Panc1 (cell line): ENCODE data around the gene CCDC8. TPM values are rescaled to one million over a fixed set of nuclear protein-coding genes. Genes with fewer than 3 reads are reported as not detected.

Experiments
- ATAC-seq: fragments of 200-7000 bp; cut with Tn5 transposase; 2 replicates; pipeline ENCODE4 v1.9.1; 2020; ENCODE audit warnings: mild to moderate bottlenecking, moderate library complexity
- BruUV-seq: library from RNA; stranded (reverse); fragments of 400-500 nt; replicated peaks from 2 replicates; lab custom pipeline; 2021; lab: Mats Ljungman, UMichigan
- CTCF ChIA-PET: fragments of 300-600 bp; sonication (Branson Sonifier 250); formaldehyde crosslinking; loops from one replicate; lab custom pipeline; 2022; ENCODE audit warnings: antibody characterized with exemption; lab: Charles Lee
- POLR2A ChIA-PET: fragments of 300-600 bp; sonication (Branson Sonifier 250); formaldehyde crosslinking; loops from one replicate; lab custom pipeline; 2022; ENCODE audit warnings: antibody characterized with exemption; lab: Charles Lee
- DNase-seq: peaks from one replicate; pipeline ENCODE4 v3.0.0-alpha.2; 2010; ENCODE audit warnings: low read depth, low spot score
- H3K27ac ChIP-seq: 2 replicates; pipeline ENCODE4 v1.5.1; 2011; ENCODE audit warnings: mild to moderate bottlenecking, low read length, inconsistent platforms
- H3K27me3 ChIP-seq: fragments of 200-500 bp; sonication (Bioruptor generic); 2 replicates; pipeline ENCODE4 v1.6.0; 2014; ENCODE audit warnings: low read length, inconsistent platforms; ENCODE audit not compliant: control insufficient read depth, insufficient read depth
- H3K36me3 ChIP-seq: fragments of 200-500 bp; sonication (Bioruptor generic); 2 replicates; pipeline ENCODE4 v1.5.1; 2014; ENCODE audit warnings: inconsistent platforms, mild to moderate bottlenecking, low read length, moderate library complexity; ENCODE audit not compliant: control insufficient read depth, insufficient read depth
- H3K4me1 ChIP-seq: 2 replicates; pipeline ENCODE4 v1.5.1; 2011; ENCODE audit warnings: inconsistent platforms, mild to moderate bottlenecking, low read length, moderate library complexity; ENCODE audit not compliant: control insufficient read depth, insufficient read depth
- H3K4me3 ChIP-seq, 2 experiments: 2 replicates each; pipeline ENCODE4 v1.5.1; 2011 to 2012; ENCODE audit warnings: low read depth in 2 of 2, low read length in 2 of 2, mild to moderate bottlenecking in 2 of 2, inconsistent platforms in 1 of 2, moderate library complexity in 1 of 2
- H3K9me3 ChIP-seq: fragments of 200-500 bp; sonication (Bioruptor generic); 2 replicates; pipeline ENCODE4 v1.5.1; 2014; ENCODE audit warnings: low read depth, mild to moderate bottlenecking, inconsistent platforms, low read length, moderate library complexity; ENCODE audit not compliant: control insufficient read depth, insufficient read depth
- CTCF ChIP-seq: fragments of 450-650 bp; IDR thresholded peaks from 2 replicates; pipeline ENCODE4 v1.5.1; 2017; ENCODE audit warnings: mild to moderate bottlenecking
- POLR2AphosphoS5 ChIP-seq: IDR thresholded peaks from 2 replicates; pipeline ENCODE4 v1.6.1; 2012; ENCODE audit warnings: mild to moderate bottlenecking, low read depth, low read length, moderate library complexity
- SIN3A ChIP-seq: IDR thresholded peaks from 2 replicates; pipeline ENCODE4 v1.6.1; 2012; ENCODE audit warnings: low read depth, mild to moderate bottlenecking, low read length, moderate library complexity, borderline replicate concordance; ENCODE audit not compliant: insufficient read depth
- TCF7L2 ChIP-seq: IDR thresholded peaks from 2 replicates; pipeline ENCODE4 v1.6.1; 2011; ENCODE audit warnings: mild to moderate bottlenecking, low read depth, low read length, inconsistent platforms
- in situ Hi-C: cut with HindIII; loops from 2 replicates; pipeline ENCODE4 v1.10.0; 2016; ENCODE audit warnings: low sequenced_read_pairs, low pct_unique_long_range_greater_than_20kb
- intact Hi-C: fragments of 100-400 bp; cut with micrococcal nuclease; formaldehyde crosslinking; loops from one replicate; pipeline ENCODE4 v1.10.0; 2022; ENCODE audit not compliant: unreplicated experiment
- total RNA-seq: library from RNA; stranded (reverse); gene quantifications from one replicate; pipeline ENCODE4 v1.2.1, GENCODE V29; 2021; ENCODE audit not compliant: unreplicated experiment
- TF ChIP-seq, protein P1 (sequence below), 2 experiments: IDR thresholded peaks; 2 replicates each; pipeline ENCODE4 v1.6.1; 2011 to 2012; ENCODE audit warnings: low read depth in 2 of 2, control low read depth in 1 of 2, low read length in 1 of 2, mild to moderate bottlenecking in 1 of 2, moderate library complexity in 1 of 2; ENCODE audit not compliant: insufficient read depth in 1 of 2

Gene CCDC8
- total RNA-seq, 1 experiment from 2014 or later: 5.4 TPM

GRCh38 chr19:46367426-46367825 is 45.9 kb downstream of the CCDC8 start:
- Histone ChIP-seq H3K36me3 (no peaks in the 10 kb centered on the region; the same call in 1 of the 2 replicates), H3K4me3 (no peak overlapping the region), H3K4me1 (no peaks in the 10 kb centered on the region), H3K9me3 (no peaks in the 10 kb centered on the region), H3K27ac (no peak overlapping the region), H3K27me3 (no peaks in the 10 kb centered on the region)
- ATAC-seq: no peak
- TF ChIP-seq SIN3A: no peak
- no peak for TF ChIP-seq POLR2AphosphoS5
- TF ChIP-seq, protein P1, sequence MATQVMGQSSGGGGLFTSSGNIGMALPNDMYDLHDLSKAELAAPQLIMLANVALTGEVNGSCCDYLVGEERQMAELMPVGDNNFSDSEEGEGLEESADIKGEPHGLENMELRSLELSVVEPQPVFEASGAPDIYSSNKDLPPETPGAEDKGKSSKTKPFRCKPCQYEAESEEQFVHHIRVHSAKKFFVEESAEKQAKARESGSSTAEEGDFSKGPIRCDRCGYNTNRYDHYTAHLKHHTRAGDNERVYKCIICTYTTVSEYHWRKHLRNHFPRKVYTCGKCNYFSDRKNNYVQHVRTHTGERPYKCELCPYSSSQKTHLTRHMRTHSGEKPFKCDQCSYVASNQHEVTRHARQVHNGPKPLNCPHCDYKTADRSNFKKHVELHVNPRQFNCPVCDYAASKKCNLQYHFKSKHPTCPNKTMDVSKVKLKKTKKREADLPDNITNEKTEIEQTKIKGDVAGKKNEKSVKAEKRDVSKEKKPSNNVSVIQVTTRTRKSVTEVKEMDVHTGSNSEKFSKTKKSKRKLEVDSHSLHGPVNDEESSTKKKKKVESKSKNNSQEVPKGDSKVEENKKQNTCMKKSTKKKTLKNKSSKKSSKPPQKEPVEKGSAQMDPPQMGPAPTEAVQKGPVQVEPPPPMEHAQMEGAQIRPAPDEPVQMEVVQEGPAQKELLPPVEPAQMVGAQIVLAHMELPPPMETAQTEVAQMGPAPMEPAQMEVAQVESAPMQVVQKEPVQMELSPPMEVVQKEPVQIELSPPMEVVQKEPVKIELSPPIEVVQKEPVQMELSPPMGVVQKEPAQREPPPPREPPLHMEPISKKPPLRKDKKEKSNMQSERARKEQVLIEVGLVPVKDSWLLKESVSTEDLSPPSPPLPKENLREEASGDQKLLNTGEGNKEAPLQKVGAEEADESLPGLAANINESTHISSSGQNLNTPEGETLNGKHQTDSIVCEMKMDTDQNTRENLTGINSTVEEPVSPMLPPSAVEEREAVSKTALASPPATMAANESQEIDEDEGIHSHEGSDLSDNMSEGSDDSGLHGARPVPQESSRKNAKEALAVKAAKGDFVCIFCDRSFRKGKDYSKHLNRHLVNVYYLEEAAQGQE (IDR thresholded peaks at IDR 0.05; ENCODE audit: insufficient read depth in 1 of 2, low read depth in 2 of 2, low read length in 1 of 2): no peak
- TF ChIP-seq TCF7L2: no peak
- TF ChIP-seq CTCF: no peak
- DNase-seq: no peak
- in situ Hi-C loops (no loop called here), intact Hi-C loops (no loop called here)
- POLR2A ChIA-PET: no interaction called here
- CTCF ChIA-PET: no interaction called here
- no TSS peak for BruUV-seq

GRCh38 chr19:46366620-46367292 is 46.6 kb downstream of the CCDC8 start:
- in situ Hi-C loops: no loop called here
- intact Hi-C loops: no loop called here
- no peak overlapping the region for H3K4me3 ChIP-seq
- no peak for TF ChIP-seq TCF7L2
- no peak for TF ChIP-seq SIN3A
- TF ChIP-seq, protein P1 (IDR thresholded peaks at IDR 0.05; ENCODE audit: insufficient read depth in 1 of 2, low read depth in 2 of 2, low read length in 1 of 2): no peak
- no peak for TF ChIP-seq CTCF
- no peak for TF ChIP-seq POLR2AphosphoS5
- H3K36me3 ChIP-seq: no peaks in the 10 kb centered on the region; the same call in 1 of the 2 replicates
- CTCF ChIA-PET: no interaction called here
- DNase-seq (no peak), ATAC-seq (no peak)
- BruUV-seq: no TSS peak
- H3K9me3 ChIP-seq: no peaks in the 10 kb centered on the region
- no peaks in the 10 kb centered on the region for H3K27me3 ChIP-seq
- no peaks in the 10 kb centered on the region for H3K4me1 ChIP-seq
- no peak overlapping the region for H3K27ac ChIP-seq
- POLR2A ChIA-PET: no interaction called here
